Measurements from ENCODE around the gene GH1. TPM values are rescaled to one million over a fixed set of nuclear protein-coding genes. Genes with fewer than 3 reads are reported as not detected.
"Not testable (repeated sequence)": the region's sequence is repeated elsewhere in the genome, so short reads cannot be mapped to it uniquely, and the experiment has no call there.

The GH1 gene
- total and polyA plus RNA-seq, 8 donors, result not detected

- intact Hi-C loops (cut with DNase I; ENCODE audit: low total_unique reads), result loop anchor here (10.0 kb wide), 1 partner anchor 220 kb away; the partner anchor contains the start of gene ERN1
These were observed 4.2 kb downstream of the GH1 start for GRCh38 chr17:63914471-63914870.

GRCh38 chr17:63911657-63912100 is 7.0 kb downstream of the GH1 start:
- 38 to 71% (median 45%) methylated on average over 5 to 8 of the region's 8 CpGs for WGBS, 5 donors
- intact Hi-C loops (cut with DNase I; ENCODE audit: low total_unique reads), result loop anchor here (10.0 kb wide), 1 partner anchor 223 kb away; the partner anchor contains the start of gene ERN1

More at GRCh38 chr17:63914471-63914870, 4.2 kb downstream of the GH1 start:
- DNase-seq, result no peak
- Histone ChIP-seq H3K36me3 (no peaks in the 10 kb centered on the region), H3K4me3 (no peak overlapping the region), H3K9me3 (no peaks in the 10 kb centered on the region), H3K27ac (no peak overlapping the region), H3K4me1 (peaks cover 0 to 4% (median 0%) of the 10 kb centered on the region in 4 donors), H3K27me3 (peaks cover 0 to 39% (median 3%) of the 10 kb centered on the region in 3 donors)
- 93 to 98% (median 96%) methylated on average over 7 of the region's 7 CpGs for WGBS, 5 donors
- TF ChIP-seq POLR2AphosphoS5 (IDR thresholded peaks at IDR 0.05), result no peak
- TF ChIP-seq POLR2A (IDR thresholded peaks at IDR 0.05), result no peak
- no peak for TF ChIP-seq EP300 (IDR thresholded peaks at IDR 0.05)
- TF ChIP-seq CTCF (IDR thresholded peaks at IDR 0.05), result no peak

GRCh38 chr17:63911041-63911635 is 7.5 kb downstream of the GH1 start, which contains the start of gene CSHL1:
CSHL1 (minus strand) TSS chr17:63911258; CDS start chr17:63911196, 62 bp downstream.
- Histone ChIP-seq H3K27ac (no peak within 1 kb of the TSS), H3K9me3 (no peaks in the 10 kb centered on the region), H3K4me1 (no peaks in the 10 kb centered on the region), H3K36me3 (no peaks in the 10 kb centered on the region), H3K4me3 (no peak within 1 kb of the TSS), H3K27me3 (peaks cover 0 to 20% (median 0%) of the 10 kb centered on the region in 3 donors)
- no peak for DNase-seq
- TF ChIP-seq CTCF (IDR thresholded peaks at IDR 0.05) (no peak), POLR2AphosphoS5 (IDR thresholded peaks at IDR 0.05) (no peak), EP300 (IDR thresholded peaks at IDR 0.05) (no peak), POLR2A (IDR thresholded peaks at IDR 0.05) (no peak)
- intact Hi-C loops (cut with DNase I; ENCODE audit: low total_unique reads), result loop anchor here (10.0 kb wide), 1 partner anchor 224 kb away; the partner anchor contains the start of gene ERN1
- WGBS, 5 donors, result 65 to 77% (median 72%) methylated on average over 14 to 15 of the region's 15 CpGs

More at GRCh38 chr17:63911657-63912100, 7.0 kb downstream of the GH1 start:
- Histone ChIP-seq H3K27me3 (peaks cover 0 to 20% (median 0%) of the 10 kb centered on the region in 3 donors), H3K4me1 (no peaks in the 10 kb centered on the region), H3K9me3 (no peaks in the 10 kb centered on the region), H3K36me3 (no peaks in the 10 kb centered on the region), H3K27ac (no peak overlapping the region), H3K4me3 (no peak overlapping the region)
- peak; percentile 40 to 70 for DNase-seq
- TF ChIP-seq POLR2A (IDR thresholded peaks at IDR 0.05) (no peak), CTCF (IDR thresholded peaks at IDR 0.05) (peak in 5 of 7 experiments; percentile 21 to 96 (median 92))

- Histone ChIP-seq H3K9me3 (no peaks in the 10 kb centered on the region), H3K4me3 (no peak overlapping the region), H3K4me1 (no peaks in the 10 kb centered on the region), H3K27ac (no peak overlapping the region), H3K36me3 (no peaks in the 10 kb centered on the region), H3K27me3 (peaks cover 0 to 20% (median 0%) of the 10 kb centered on the region in 3 donors)
- TF ChIP-seq POLR2A (IDR thresholded peaks at IDR 0.05) (no peak), EP300 (IDR thresholded peaks at IDR 0.05) (no peak), CTCF (IDR thresholded peaks at IDR 0.05) (no peak), POLR2AphosphoS5 (IDR thresholded peaks at IDR 0.05) (no peak)
- DNase-seq, result no peak
- intact Hi-C loops (cut with DNase I; ENCODE audit: low total_unique reads), result loop anchor here (10.0 kb wide), 1 partner anchor 225 kb away; the partner anchor contains the start of gene ERN1
- 73 to 82% (median 76%) methylated on average over 12 to 14 of the region's 14 CpGs for WGBS, 5 donors
These were observed 8.5 kb downstream of the GH1 start for GRCh38 chr17:63910096-63910495.

GRCh38 chr17:63909586-63909985 is 9.1 kb downstream of the GH1 start:
- H3K36me3 ChIP-seq; H3K4me1 ChIP-seq; intact Hi-C loops (cut with DNase I; ENCODE audit: low total_unique reads); DNase-seq; H3K4me3 ChIP-seq; H3K9me3 ChIP-seq; H3K27ac ChIP-seq: not testable (repeated sequence)
- WGBS, 5 donors, result 86 to 95% (median 89%) methylated on average over 7 to 10 of the region's 10 CpGs
- H3K27me3 ChIP-seq, result peaks cover 0 to 20% (median 0%) of the 10 kb centered on the region in 3 donors

GRCh38 chr17:63907161-63907778 is 11.4 kb downstream of the GH1 start:
- DNase-seq; H3K27ac ChIP-seq; H3K4me3 ChIP-seq; H3K4me1 ChIP-seq; H3K9me3 ChIP-seq; H3K36me3 ChIP-seq; intact Hi-C loops (cut with DNase I; ENCODE audit: low total_unique reads): not testable (repeated sequence)
- peaks cover 0 to 20% (median 0%) of the 10 kb centered on the region in 3 donors for H3K27me3 ChIP-seq
- 43 to 58% (median 54%) methylated on average over 10 to 12 of the region's 12 CpGs for WGBS, 5 donors

- H3K27ac ChIP-seq; H3K36me3 ChIP-seq; intact Hi-C loops (cut with DNase I; ENCODE audit: low total_unique reads); H3K27me3 ChIP-seq; DNase-seq; H3K9me3 ChIP-seq; H3K4me1 ChIP-seq; H3K4me3 ChIP-seq: not testable (repeated sequence)
- 84 to 93% (median 90%) methylated on average over 8 of the region's 8 CpGs for WGBS, 5 donors
These were observed 13.8 kb downstream of the GH1 start for GRCh38 chr17:63904796-63905195.
